Adrenal gland (tissue), 5 donors: ENCODE results near the gene HNRNPM.

Experiments used
- CTCF ChIP-seq, 6 experiments: fragments of 450-650 bp in 4 of 6; fragments of 200-600 bp in 2 of 6; sonication (generic) in 1 of 6; IDR thresholded peaks; 1 replicate in 5 of 6; 2 replicates in 1 of 6; pipeline versions ENCODE4 v1.5.1 to v1.8.0; 2016 to 2021; ENCODE audit warnings: antibody characterized with exemption in 6 of 6, mild to moderate bottlenecking in 2 of 6, moderate library complexity in 1 of 6
- POLR2A ChIP-seq, 2 donors: fragments of 450-650 bp; IDR thresholded peaks; one replicate each; pipeline ENCODE4 v1.6.1; 2017; ENCODE audit warnings: antibody characterized with exemption in 2 of 2, mild to moderate bottlenecking in 2 of 2, moderate library complexity in 1 of 2
- donor health status: DM: no; HTN: no; CAD: no.

GRCh38 chr19:8490395-8490760, 45.6 kb downstream of the HNRNPM start:
- TF ChIP-seq POLR2A (IDR thresholded peaks at IDR 0.05) (no peak), CTCF (IDR thresholded peaks at IDR 0.05) (no peak)
